Trophoblast cell (in vitro differentiated cells and primary cell): ENCODE data around the gene FTO.
A peak's percentile ranks its signal among the peaks of the same experiment; 100 is the strongest.
"Not testable (repeated sequence)": the region's sequence is repeated elsewhere in the genome, so short reads cannot be mapped to it uniquely, and the experiment has no call there.

Source experiments
- DNase-seq, 2 donors: peaks; one replicate each; pipeline ENCODE4 v3.0.0-alpha.2; 2016
- H2AFZ ChIP-seq: 2 replicates; pipeline ENCODE4 v1.6.1; 2013; ENCODE audit warnings: low read length, moderate library complexity, mild to moderate bottlenecking; ENCODE audit not compliant: insufficient read depth, poor library complexity
- H2AK5ac ChIP-seq: 2 replicates; pipeline ENCODE4 v1.6.1; 2013; ENCODE audit warnings: mild to moderate bottlenecking, low read length
- H2BK120ac ChIP-seq: 2 replicates; pipeline ENCODE4 v1.6.1; 2013; ENCODE audit warnings: low read length, mild to moderate bottlenecking, moderate library complexity; ENCODE audit not compliant: insufficient read depth, poor library complexity
- H2BK12ac ChIP-seq: 2 replicates; pipeline ENCODE4 v1.6.1; 2013; ENCODE audit warnings: mild to moderate bottlenecking, low read length, moderate library complexity
- H2BK5ac ChIP-seq: 2 replicates; pipeline ENCODE4 v1.6.1; 2013; ENCODE audit warnings: low read length, low read depth, moderate library complexity, mild to moderate bottlenecking; ENCODE audit not compliant: poor library complexity
- H3K14ac ChIP-seq: 2 replicates; pipeline ENCODE4 v1.6.1; 2013; ENCODE audit warnings: mild to moderate bottlenecking, low read length
- H3K18ac ChIP-seq: 2 replicates; pipeline ENCODE4 v1.6.1; 2013; ENCODE audit warnings: mild to moderate bottlenecking, low read length
- H3K23ac ChIP-seq: 2 replicates; pipeline ENCODE4 v1.6.1; 2013; ENCODE audit warnings: low read length
- H3K27ac ChIP-seq: 2 replicates; pipeline ENCODE4 v1.5.1; 2013; ENCODE audit warnings: low read depth, mild to moderate bottlenecking, inconsistent platforms, low read length, moderate library complexity
- H3K27me3 ChIP-seq: 2 replicates; pipeline ENCODE4 v1.6.1; 2013; ENCODE audit warnings: inconsistent platforms, mild to moderate bottlenecking, low read length, moderate library complexity; ENCODE audit not compliant: insufficient read depth
- H3K36me3 ChIP-seq, 2 experiments: 1 replicate in 1 of 2; 2 replicates in 1 of 2; pipeline ENCODE4 v1.6.1; 2013; ENCODE audit warnings: low read length in 2 of 2, mild to moderate bottlenecking in 2 of 2, moderate library complexity in 1 of 2; ENCODE audit not compliant: insufficient read depth in 2 of 2, control insufficient read depth in 1 of 2
- H3K4ac ChIP-seq: 2 replicates; pipeline ENCODE4 v1.6.1; 2013; ENCODE audit warnings: low read depth, mild to moderate bottlenecking, low read length, moderate library complexity
- H3K4me1 ChIP-seq, 2 experiments: 1 replicate in 1 of 2; 2 replicates in 1 of 2; pipeline ENCODE4 v1.6.1; 2013; ENCODE audit warnings: low read length in 2 of 2, mild to moderate bottlenecking in 2 of 2, moderate library complexity in 1 of 2; ENCODE audit not compliant: insufficient read depth in 2 of 2, control insufficient read depth in 1 of 2
- H3K4me2 ChIP-seq: 2 replicates; pipeline ENCODE4 v1.6.1; 2013; ENCODE audit warnings: inconsistent platforms, mild to moderate bottlenecking, low read length, moderate library complexity
- H3K4me3 ChIP-seq: 2 replicates; pipeline ENCODE4 v1.5.1; 2013; ENCODE audit warnings: mild to moderate bottlenecking, low read depth, low read length, inconsistent platforms
- H3K79me1 ChIP-seq: one replicate; pipeline ENCODE4 v1.6.1; 2013; ENCODE audit warnings: low read length
- H3K79me2 ChIP-seq: 2 replicates; pipeline ENCODE4 v1.6.1; 2013; ENCODE audit warnings: low read length, mild to moderate bottlenecking; ENCODE audit not compliant: control insufficient read depth, insufficient read depth, poor library complexity
- H3K9ac ChIP-seq: 2 replicates; pipeline ENCODE4 v1.6.1; 2013; ENCODE audit warnings: mild to moderate bottlenecking, low read length
- H3K9me3 ChIP-seq: 2 replicates; pipeline ENCODE4 v1.6.1; 2013; ENCODE audit warnings: low read depth, mild to moderate bottlenecking, control low read depth, inconsistent platforms, low read length; ENCODE audit not compliant: insufficient read depth
- H4K12ac ChIP-seq: 2 replicates; pipeline ENCODE4 v1.6.1; 2013; ENCODE audit warnings: low read depth, mild to moderate bottlenecking, low read length, moderate library complexity
- H4K8ac ChIP-seq: 2 replicates; pipeline ENCODE4 v1.6.1; 2013; ENCODE audit warnings: low read depth, mild to moderate bottlenecking, low read length, moderate library complexity
- H4K91ac ChIP-seq: one replicate; pipeline ENCODE4 v1.6.1; 2013; ENCODE audit warnings: low read depth, mild to moderate bottlenecking, low read length, moderate library complexity
- WGBS: extraction: QIAGEN DNeasy Blood & Tissue Kit; methylation state at CpG from one replicate; pipeline ENCODE4 v1.1.7; 2013; ENCODE audit warnings: missing lambda C conversion rate; ENCODE audit not compliant: insufficient read length, insufficient coverage; ENCODE audit errors: extremely low coverage; 5-methylcytosine and 5-hydroxymethylcytosine counted together

Gene FTO

GRCh38 chr16:53886482-53887378 is 182.8 kb downstream of the FTO start:
- no CpG with 5 or more reads among the region's 7 CpGs for WGBS
- Histone ChIP-seq H2BK12ac (no peak overlapping the region), H3K4me3 (no peak overlapping the region)

GRCh38 chr16:53888222-53888621 is 184.3 kb downstream of the FTO start:
- H3K79me1 ChIP-seq, result no peaks in the 10 kb centered on the region
- no peak overlapping the region for H2BK5ac ChIP-seq
- H3K79me2 ChIP-seq, result no peaks in the 10 kb centered on the region
- no CpG with 5 or more reads among the region's 3 CpGs for WGBS
- no peaks in the 10 kb centered on the region for H3K9me3 ChIP-seq
- peaks cover 0 to 3% of the 10 kb centered on the region in 2 experiments for H3K36me3 ChIP-seq
- H3K27me3 ChIP-seq, result no peaks in the 10 kb centered on the region
- no peak overlapping the region for H4K8ac ChIP-seq
- H3K14ac ChIP-seq, result no peak overlapping the region
- H2AK5ac ChIP-seq, result no peak overlapping the region
- H3K18ac ChIP-seq, result no peak overlapping the region
- no peak overlapping the region for H3K4me3 ChIP-seq
- H3K27ac ChIP-seq, result no peak overlapping the region
- H4K12ac ChIP-seq, result no peak overlapping the region
- no peak overlapping the region for H2BK120ac ChIP-seq
- no peak overlapping the region for H3K4me2 ChIP-seq
- DNase-seq, result no peak
- H4K91ac ChIP-seq, result no peak overlapping the region
- H3K4ac ChIP-seq, result no peak overlapping the region
- no peak overlapping the region for H3K23ac ChIP-seq
- no peak overlapping the region for H2BK12ac ChIP-seq
- H2AFZ ChIP-seq, result no peak overlapping the region
- no peaks in the 10 kb centered on the region for H3K4me1 ChIP-seq
- H3K9ac ChIP-seq, result no peak overlapping the region

More at GRCh38 chr16:53886482-53887378, 182.8 kb downstream of the FTO start:
- Histone ChIP-seq H3K4ac (no peak overlapping the region), H2AK5ac (no peak overlapping the region), H3K23ac (no peak overlapping the region), H3K4me1 (no peaks in the 10 kb centered on the region), H3K4me2 (no peak overlapping the region), H3K36me3 (peaks cover 0 to 3% of the 10 kb centered on the region in 2 experiments), H2AFZ (no peak overlapping the region), H3K27ac (no peak overlapping the region), H3K18ac (no peak overlapping the region), H4K8ac (no peak overlapping the region), H3K79me1 (no peaks in the 10 kb centered on the region), H3K14ac (no peak overlapping the region), H3K9me3 (no peaks in the 10 kb centered on the region), H3K9ac (no peak overlapping the region), H3K27me3 (no peaks in the 10 kb centered on the region), H3K79me2 (no peaks in the 10 kb centered on the region), H2BK5ac (no peak overlapping the region), H4K12ac (no peak overlapping the region), H2BK120ac (no peak overlapping the region), H4K91ac (no peak overlapping the region)
- no peak for DNase-seq

GRCh38 chr16:53890877-53891276 is 186.9 kb downstream of the FTO start:
- not testable (repeated sequence) for H3K36me3 ChIP-seq, H4K12ac ChIP-seq, H3K4ac ChIP-seq, H3K9ac ChIP-seq, H3K14ac ChIP-seq, H2BK5ac ChIP-seq, H3K4me2 ChIP-seq, H3K79me1 ChIP-seq, H2BK12ac ChIP-seq, H2BK120ac ChIP-seq, H3K27me3 ChIP-seq, DNase-seq, H3K79me2 ChIP-seq, H3K18ac ChIP-seq, H4K91ac ChIP-seq, H3K4me3 ChIP-seq, H3K27ac ChIP-seq, H3K23ac ChIP-seq, H3K9me3 ChIP-seq, H2AFZ ChIP-seq, H3K4me1 ChIP-seq, H2AK5ac ChIP-seq, H4K8ac ChIP-seq
- WGBS, result no CpG with 5 or more reads among the region's 8 CpGs

- H3K79me2 ChIP-seq, result no peaks in the 10 kb centered on the region
Observed at GRCh38 chr16:53891409-53892139, 187.6 kb downstream of the FTO start.

More at GRCh38 chr16:53891409-53892139, 187.6 kb downstream of the FTO start:
- H2AFZ ChIP-seq, result no peak overlapping the region
- no peak overlapping the region for H2BK12ac ChIP-seq
- peak overlapping the region; percentile 40 for H3K9ac ChIP-seq
- peaks cover 0 to 3% of the 10 kb centered on the region in 2 experiments for H3K36me3 ChIP-seq
- no peak overlapping the region for H4K12ac ChIP-seq
- no peak overlapping the region for H2BK5ac ChIP-seq
- no peak overlapping the region for H3K4ac ChIP-seq
- H3K4me1 ChIP-seq, result no peaks in the 10 kb centered on the region
- H3K27me3 ChIP-seq, result no peaks in the 10 kb centered on the region
- no peaks in the 10 kb centered on the region for H3K79me1 ChIP-seq
- H4K91ac ChIP-seq, result peak overlapping the region; percentile 11
- H2AK5ac ChIP-seq, result no peak overlapping the region
- WGBS, result 100% methylated on average over 1 of the region's 9 CpGs
- no peak overlapping the region for H3K4me2 ChIP-seq
- no peak overlapping the region for H3K23ac ChIP-seq
- no peak overlapping the region for H3K4me3 ChIP-seq
- no peak overlapping the region for H3K14ac ChIP-seq
- H2BK120ac ChIP-seq, result peak overlapping the region; percentile 51
- H4K8ac ChIP-seq, result no peak overlapping the region
- DNase-seq, result no peak
- H3K27ac ChIP-seq, result no peak overlapping the region
- H3K9me3 ChIP-seq, result no peaks in the 10 kb centered on the region
- H3K18ac ChIP-seq, result no peak overlapping the region
